ENCODE results near the gene SH2D2A.

DNA sequence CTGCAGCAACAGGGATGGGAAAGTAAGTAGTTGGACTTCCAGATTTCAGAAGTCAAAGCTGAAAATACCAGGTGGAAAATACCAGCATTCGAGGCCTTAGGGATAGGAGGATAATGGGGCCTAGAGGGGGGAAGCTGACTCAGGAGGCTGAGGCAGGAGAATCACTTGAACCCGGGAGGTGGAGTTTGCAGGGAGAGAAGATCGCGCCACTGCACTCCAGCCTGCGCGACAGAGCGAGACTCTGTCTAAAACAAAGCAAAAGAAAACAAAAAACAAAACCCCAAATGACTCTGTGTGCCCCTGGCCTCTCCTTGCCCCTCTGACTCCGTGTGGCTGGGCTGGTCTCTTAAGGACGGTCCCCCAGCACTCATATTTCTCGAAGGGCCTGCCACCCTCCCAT lies 3.4 kb downstream of the SH2D2A start:
- no peak for TF ChIP-seq POLR2A (IDR thresholded peaks at IDR 0.05; ENCODE audit: low read length)
- no peak for TF ChIP-seq GATA1 (IDR thresholded peaks at IDR 0.05; ENCODE audit: low read depth, low read length)

All from erythroblast (primary cell).